K562 (cell line): ENCODE data around the gene MAGI2. TPM values are rescaled to one million over a fixed set of nuclear protein-coding genes. Genes with fewer than 3 reads are reported as not detected.

Source experiments
- ATAC-seq: fragments of 200-7000 bp; cut with Tn5 transposase; 3 replicates; pipeline ENCODE4 v1.9.1; 2020; ENCODE audit warnings: moderate library complexity
- BruUV-seq: library from RNA; stranded (reverse); fragments of 400-500 nt; replicated peaks from 2 replicates; lab custom pipeline; 2021; lab: Mats Ljungman, UMichigan
- CTCF ChIA-PET: fragments of 300-600 bp; formaldehyde crosslinking; extraction: SDS; loops from one replicate; lab custom pipeline; 2021; ENCODE audit warnings: low intra/inter-chr PET ratio; lab: Yijun Ruan, JAX
- POLR2A ChIA-PET: fragments of 300-600, 350-650 bp; sonication (Branson Sonifier 250); formaldehyde crosslinking; extraction: SDS; loops from one replicate; lab custom pipeline; 2021; ENCODE audit warnings: antibody characterized with exemption, inconsistent platforms; lab: Yijun Ruan, JAX
- DNase-seq, 4 experiments: peaks; one replicate each; pipeline versions ENCODE4 v3.0.0 to v3.0.0-alpha.2; 2011 to 2018; ENCODE audit warnings: low spot score in 3 of 4, mixed read lengths in 3 of 4; ENCODE audit errors: extremely low read depth in 1 of 4
- FAIRE-seq: peaks from 2 replicates; lab custom pipeline; 2011; peaks lifted over from hg19 to GRCh38; lab: Jason Lieb, UNC
- H2AFZ ChIP-seq: 2 replicates; pipeline ENCODE4 v1.6.0; 2011; ENCODE audit warnings: low read depth, low read length, control low read depth, inconsistent platforms
- H3K27ac ChIP-seq: fragments of 200-600 bp; 3 replicates; pipeline ENCODE4 v1.8.0; 2011; ENCODE audit warnings: low read depth, mild to moderate bottlenecking, control low read depth, inconsistent platforms, low read length, moderate library complexity, mixed read lengths; ENCODE audit errors: extremely low read depth
- H3K27me3 ChIP-seq, 2 experiments: fragments of 300-600 bp in 1 of 2; 2 replicates in 1 of 2; 3 replicates in 1 of 2; pipeline versions ENCODE4 v1.6.0 to v1.8.0; 2011; ENCODE audit warnings: inconsistent platforms in 2 of 2, low read length in 2 of 2, mild to moderate bottlenecking in 1 of 2, mixed read lengths in 1 of 2, moderate library complexity in 1 of 2; ENCODE audit not compliant: control insufficient read depth in 2 of 2, insufficient read depth in 2 of 2
- H3K36me3 ChIP-seq: fragments of 300-600 bp; 3 replicates; pipeline ENCODE4 v1.8.0; 2011; ENCODE audit warnings: mild to moderate bottlenecking, low read length, inconsistent platforms; ENCODE audit not compliant: control insufficient read depth, insufficient read depth
- H3K4me1 ChIP-seq, 2 experiments: fragments of 200-600 bp in 1 of 2; replicated peaks in 1 of 2; 2 replicates in 1 of 2; 3 replicates in 1 of 2; pipeline versions ENCODE4 v1.5.1 to v1.8.0; 2011; ENCODE audit warnings: inconsistent platforms in 2 of 2, low read length in 2 of 2, mild to moderate bottlenecking in 1 of 2, mixed read lengths in 1 of 2, moderate library complexity in 1 of 2; ENCODE audit not compliant: control insufficient read depth in 2 of 2, insufficient read depth in 2 of 2
- H3K4me2 ChIP-seq: 2 replicates; pipeline ENCODE4 v1.6.1; 2011; ENCODE audit warnings: low read length, control low read depth, inconsistent platforms, mixed read lengths; ENCODE audit not compliant: insufficient read depth
- H3K4me3 ChIP-seq: fragments of 200-600 bp; sonication (generic), shearing (Covaris generic); 2 replicates; pipeline ENCODE4 v1.5.1; 2016; ENCODE audit warnings: control low read depth, inconsistent platforms
- H3K79me2 ChIP-seq: fragments of 200-600 bp; 3 replicates; pipeline ENCODE4 v1.8.0; 2011; ENCODE audit warnings: low read length, inconsistent platforms; ENCODE audit not compliant: control insufficient read depth, insufficient read depth
- H3K9ac ChIP-seq, 2 experiments: 2 replicates each; pipeline versions ENCODE4 v1.6.0 to v1.6.1; 2011; ENCODE audit warnings: low read depth in 2 of 2, low read length in 2 of 2, control low read depth in 1 of 2, inconsistent platforms in 1 of 2, mild to moderate bottlenecking in 1 of 2, mixed read lengths in 1 of 2; ENCODE audit not compliant: insufficient read depth in 1 of 2
- H3K9me1 ChIP-seq: one replicate; pipeline ENCODE4 v1.6.0; 2011; ENCODE audit warnings: inconsistent platforms, mild to moderate bottlenecking, low read length, moderate library complexity; ENCODE audit not compliant: control insufficient read depth, insufficient read depth
- H3K9me3 ChIP-seq: replicated peaks from 2 replicates; pipeline ENCODE4 v1.5.1; 2011; ENCODE audit warnings: low read depth, low read length, inconsistent platforms; ENCODE audit not compliant: control insufficient read depth, insufficient read depth
- H4K20me1 ChIP-seq: replicated peaks from 2 replicates; pipeline ENCODE4 v1.6.1; 2011; ENCODE audit warnings: low read length, inconsistent platforms, mixed read lengths; ENCODE audit not compliant: control insufficient read depth, insufficient read depth
- CXXC5 ChIP-seq: fragments of 250-450 bp; sonication (Bioruptor Pico); IDR thresholded peaks from 2 replicates; pipeline ENCODE4 v1.8.0; 2022; ENCODE audit warnings: inconsistent platforms, mild to moderate bottlenecking, moderate library complexity
- FOXP1 ChIP-seq: sonication (generic); formaldehyde crosslinking; IDR thresholded peaks from 2 replicates; pipeline ENCODE4 v1.8.0; 2022; ENCODE audit warnings: mild to moderate bottlenecking, missing genetic modification reagents
- GATAD2A ChIP-seq: fragments of 450-650 bp; IDR thresholded peaks from 2 replicates; pipeline ENCODE4 v1.6.1; 2017
- NFIC ChIP-seq: fragments of 450-650 bp; IDR thresholded peaks from 2 replicates; pipeline ENCODE4 v1.6.1; 2017; ENCODE audit warnings: mild to moderate bottlenecking, inconsistent platforms
- PCBP2 ChIP-seq: fragments of 200-400 bp; formaldehyde crosslinking; IDR thresholded peaks from 2 replicates; pipeline ENCODE4 v1.6.1; 2018; ENCODE audit warnings: low read length, low read depth, mild to moderate bottlenecking, moderate library complexity; ENCODE audit not compliant: poor library complexity, severe bottlenecking
- SRF ChIP-seq, 2 experiments: fragments of 250-450, 450-650 bp in 1 of 2; sonication (Bioruptor Pico) in 1 of 2; sonication (generic) in 1 of 2; formaldehyde crosslinking; IDR thresholded peaks; 2 replicates each; pipeline versions ENCODE4 v1.5.0 to v1.5.1; 2020 to 2022; ENCODE audit warnings: mild to moderate bottlenecking in 1 of 2, missing genetic modification reagents in 1 of 2
- SRSF9 ChIP-seq: fragments of 200-400 bp; formaldehyde crosslinking; IDR thresholded peaks from 2 replicates; pipeline ENCODE4 v1.6.1; 2017; ENCODE audit warnings: low read depth, low read length, borderline replicate concordance
- TARDBP ChIP-seq: fragments of 450-650 bp; IDR thresholded peaks from 2 replicates; pipeline ENCODE4 v1.6.1; 2016
- THRAP3 ChIP-seq: fragments of 450-650 bp; IDR thresholded peaks from 2 replicates; pipeline ENCODE4 v1.6.1; 2016; ENCODE audit warnings: mild to moderate bottlenecking, inconsistent platforms, borderline replicate concordance
- ZNF584 ChIP-seq: fragments of 200-800 bp; sonication (Bioruptor generic); IDR thresholded peaks from 2 replicates; pipeline ENCODE4 v1.6.1; 2016; ENCODE audit warnings: low read depth, mild to moderate bottlenecking, missing genetic modification characterization, missing compliant biosample characterization
- WGBS: fragments of 100-300 bp; shearing (Covaris generic); methylation state at CpG from one replicate; pipeline ENCODE4 v1.1.6; 2016; ENCODE audit warnings: low coverage, mixed read lengths; ENCODE audit not compliant: insufficient coverage; ENCODE audit errors: missing lambda C conversion rate; 5-methylcytosine and 5-hydroxymethylcytosine counted together
- in situ Hi-C: fragments of 300-500 bp; cut with MboI; formaldehyde crosslinking; loops from 4 replicates; pipeline ENCODE4 v1.15.0; 2018; ENCODE audit warnings: inconsistent platforms, mixed read lengths
- intact Hi-C: fragments of 100-400 bp; cut with micrococcal nuclease; formaldehyde crosslinking; loops from 2 replicates; pipeline ENCODE4 v1.14.2; 2022
- polyA plus RNA-seq, 8 experiments: library from polyadenylated mRNA; depleted of rRNA in 4 of 8; stranded (reverse) in 5 of 8; unstranded in 3 of 8; fragments of >200 nt; fragmentation: Nextera tagmentation in 2 of 8; fragmentation: Illumina TruSeq in 1 of 8; extraction: Ambion mirVana in 2 of 8; extraction: Trizol in 1 of 8; gene quantifications; 2 replicates each; pipeline versions ENCODE4 v1.2.1 to v1.2.3, GENCODE V29; 2011 to 2014; ENCODE audit warnings: inconsistent platforms in 1 of 8, missing spikeins in 1 of 8
- total RNA-seq, 7 experiments: library from RNA; depleted of rRNA in 6 of 7; stranded (reverse); fragments of >200 nt in 6 of 7; fragmentation: Illumina TruSeq in 2 of 7; extraction: Trizol in 2 of 7; gene quantifications; 2 replicates each; pipeline versions ENCODE4 v1.2.1 to v1.2.3, GENCODE V29; 2011 to 2021; ENCODE audit warnings: low replicate concordance in 1 of 7
- TF ChIP-seq, protein P1 (sequence below): fragments of 450-650 bp; IDR thresholded peaks from 2 replicates; pipeline ENCODE4 v1.6.1; 2016; ENCODE audit warnings: mild to moderate bottlenecking
- TF ChIP-seq, protein P2 (sequence below): fragments of 200-400 bp; formaldehyde crosslinking; IDR thresholded peaks from 2 replicates; pipeline ENCODE4 v1.6.1; 2017; ENCODE audit warnings: mild to moderate bottlenecking, low read depth, low read length, moderate library complexity
- TF ChIP-seq, protein P3 (sequence below): fragments of 250-450 bp; sonication (Bioruptor Pico); IDR thresholded peaks from 2 replicates; pipeline ENCODE4 v1.5.0; 2021

MAGI2 gene
- total and polyA plus RNA-seq, 9 of the 15 experiments (the other 6 are each of a cell fraction or from before 2014, with no cell fraction given), result 0.27 to 1.4 (median 0.70) TPM

DNA sequence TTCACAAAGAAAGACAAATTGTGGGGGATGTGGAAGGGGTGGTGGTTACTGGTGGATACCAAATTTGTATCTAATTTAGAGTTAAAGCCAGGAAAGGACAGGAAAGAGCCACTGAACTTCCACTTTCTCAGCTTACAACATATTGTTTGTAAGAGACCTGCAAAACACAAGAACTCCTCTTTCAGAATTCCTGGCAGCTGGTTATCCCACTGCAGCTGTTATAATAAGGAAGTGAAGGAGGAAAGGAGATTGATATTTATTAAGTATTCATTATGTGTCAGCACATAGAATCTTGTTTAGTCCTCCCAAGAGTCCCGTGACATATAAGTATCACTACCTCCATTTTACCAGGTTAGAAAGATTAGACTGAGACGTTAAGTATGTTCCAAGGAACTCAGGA lies 1173.2 kb downstream of the MAGI2 start:
- no peaks in the 10 kb centered on the region for H4K20me1 ChIP-seq
- H3K9me1 ChIP-seq, result no peaks in the 10 kb centered on the region
- FAIRE-seq (no peak), DNase-seq (no peak), ATAC-seq (no peak)
- no peak overlapping the region for H3K9ac ChIP-seq
- no peaks in the 10 kb centered on the region for H3K27me3 ChIP-seq
- in situ Hi-C loops, result no loop called here
- 5% methylated on average over 2 of the region's 2 CpGs for WGBS
- no peaks in the 10 kb centered on the region for H3K4me1 ChIP-seq
- no peaks in the 10 kb centered on the region for H3K36me3 ChIP-seq
- intact Hi-C loops, result no loop called here
- H3K79me2 ChIP-seq, result no peaks in the 10 kb centered on the region
- H3K4me2 ChIP-seq, result no peak overlapping the region
- POLR2A ChIA-PET, result no interaction called here
- H2AFZ ChIP-seq, result no peak overlapping the region
- no peak overlapping the region for H3K27ac ChIP-seq
- H3K9me3 ChIP-seq, result no peaks in the 10 kb centered on the region
- CTCF ChIA-PET, result no interaction called here
- BruUV-seq, result no TSS peak
- H3K4me3 ChIP-seq, result no peak overlapping the region
- TF ChIP-seq, protein P1, sequence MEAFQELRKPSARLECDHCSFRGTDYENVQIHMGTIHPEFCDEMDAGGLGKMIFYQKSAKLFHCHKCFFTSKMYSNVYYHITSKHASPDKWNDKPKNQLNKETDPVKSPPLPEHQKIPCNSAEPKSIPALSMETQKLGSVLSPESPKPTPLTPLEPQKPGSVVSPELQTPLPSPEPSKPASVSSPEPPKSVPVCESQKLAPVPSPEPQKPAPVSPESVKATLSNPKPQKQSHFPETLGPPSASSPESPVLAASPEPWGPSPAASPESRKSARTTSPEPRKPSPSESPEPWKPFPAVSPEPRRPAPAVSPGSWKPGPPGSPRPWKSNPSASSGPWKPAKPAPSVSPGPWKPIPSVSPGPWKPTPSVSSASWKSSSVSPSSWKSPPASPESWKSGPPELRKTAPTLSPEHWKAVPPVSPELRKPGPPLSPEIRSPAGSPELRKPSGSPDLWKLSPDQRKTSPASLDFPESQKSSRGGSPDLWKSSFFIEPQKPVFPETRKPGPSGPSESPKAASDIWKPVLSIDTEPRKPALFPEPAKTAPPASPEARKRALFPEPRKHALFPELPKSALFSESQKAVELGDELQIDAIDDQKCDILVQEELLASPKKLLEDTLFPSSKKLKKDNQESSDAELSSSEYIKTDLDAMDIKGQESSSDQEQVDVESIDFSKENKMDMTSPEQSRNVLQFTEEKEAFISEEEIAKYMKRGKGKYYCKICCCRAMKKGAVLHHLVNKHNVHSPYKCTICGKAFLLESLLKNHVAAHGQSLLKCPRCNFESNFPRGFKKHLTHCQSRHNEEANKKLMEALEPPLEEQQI, result no peak
- TF ChIP-seq GATAD2A (no peak), THRAP3 (no peak), SRF (CRISPR knock-in tag; IDR thresholded peaks at IDR 0.05) (no peak), ZNF584 (no peak), PCBP2 (no peak), TARDBP (no peak), SRSF9 (no peak), NFIC (no peak), CXXC5 (CRISPR knock-in tag) (no peak), FOXP1 (no peak)
- TF ChIP-seq, protein P2, sequence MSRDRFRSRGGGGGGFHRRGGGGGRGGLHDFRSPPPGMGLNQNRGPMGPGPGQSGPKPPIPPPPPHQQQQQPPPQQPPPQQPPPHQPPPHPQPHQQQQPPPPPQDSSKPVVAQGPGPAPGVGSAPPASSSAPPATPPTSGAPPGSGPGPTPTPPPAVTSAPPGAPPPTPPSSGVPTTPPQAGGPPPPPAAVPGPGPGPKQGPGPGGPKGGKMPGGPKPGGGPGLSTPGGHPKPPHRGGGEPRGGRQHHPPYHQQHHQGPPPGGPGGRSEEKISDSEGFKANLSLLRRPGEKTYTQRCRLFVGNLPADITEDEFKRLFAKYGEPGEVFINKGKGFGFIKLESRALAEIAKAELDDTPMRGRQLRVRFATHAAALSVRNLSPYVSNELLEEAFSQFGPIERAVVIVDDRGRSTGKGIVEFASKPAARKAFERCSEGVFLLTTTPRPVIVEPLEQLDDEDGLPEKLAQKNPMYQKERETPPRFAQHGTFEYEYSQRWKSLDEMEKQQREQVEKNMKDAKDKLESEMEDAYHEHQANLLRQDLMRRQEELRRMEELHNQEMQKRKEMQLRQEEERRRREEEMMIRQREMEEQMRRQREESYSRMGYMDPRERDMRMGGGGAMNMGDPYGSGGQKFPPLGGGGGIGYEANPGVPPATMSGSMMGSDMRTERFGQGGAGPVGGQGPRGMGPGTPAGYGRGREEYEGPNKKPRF, result no peak
- TF ChIP-seq, protein P3, sequence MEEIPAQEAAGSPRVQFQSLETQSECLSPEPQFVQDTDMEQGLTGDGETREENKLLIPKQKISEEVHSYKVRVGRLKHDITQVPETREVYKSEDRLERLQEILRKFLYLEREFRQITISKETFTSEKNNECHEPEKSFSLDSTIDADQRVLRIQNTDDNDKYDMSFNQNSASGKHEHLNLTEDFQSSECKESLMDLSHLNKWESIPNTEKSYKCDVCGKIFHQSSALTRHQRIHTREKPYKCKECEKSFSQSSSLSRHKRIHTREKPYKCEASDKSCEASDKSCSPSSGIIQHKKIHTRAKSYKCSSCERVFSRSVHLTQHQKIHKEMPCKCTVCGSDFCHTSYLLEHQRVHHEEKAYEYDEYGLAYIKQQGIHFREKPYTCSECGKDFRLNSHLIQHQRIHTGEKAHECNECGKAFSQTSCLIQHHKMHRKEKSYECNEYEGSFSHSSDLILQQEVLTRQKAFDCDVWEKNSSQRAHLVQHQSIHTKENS (CRISPR knock-in tag), result no peak
